Activated CD8-positive, alpha-beta T cell treated with anti-CD3 and anti-CD28 coated beads, Interleukin-2, amount 10 ng/mL, durations not matched to agents 7 days and 5 days (primary cell): ENCODE results near the gene C1QL2. TPM values are rescaled to one million over a fixed set of nuclear protein-coding genes. Genes with fewer than 3 reads are reported as not detected.

ENCODE experiments used
- ATAC-seq: fragments of 150-1000 bp; cut with Tn5 transposase; one replicate; pipeline ENCODE4 v1.10.0; 2021; ENCODE audit warnings: moderate library complexity
- CTCF ChIA-PET: fragments of 350-600 bp; sonication (Branson Sonifier 250); formaldehyde crosslinking; loops from one replicate; lab custom pipeline; 2021; ENCODE audit warnings: antibody characterized with exemption; lab: Charles Lee
- POLR2A ChIA-PET: fragments of 350-600 bp; sonication (Branson Sonifier 250); formaldehyde crosslinking; loops from one replicate; lab custom pipeline; 2021; ENCODE audit warnings: antibody characterized with exemption; lab: Charles Lee
- DNase-seq: peaks from one replicate; pipeline ENCODE4 v3.0.0-alpha.2; 2020
- H3K27ac Mint-ChIP-seq: one replicate; pipeline ENCODE4 v1.8.0; 2021; ENCODE audit warnings: mild to moderate bottlenecking, mixed read lengths
- H3K27me3 Mint-ChIP-seq: one replicate; pipeline ENCODE4 v1.8.0; 2021; ENCODE audit warnings: low read depth, mixed read lengths
- H3K36me3 Mint-ChIP-seq: one replicate; pipeline ENCODE4 v1.8.0; 2021; ENCODE audit warnings: low read depth, mixed read lengths
- H3K4me1 Mint-ChIP-seq: one replicate; pipeline ENCODE4 v1.8.0; 2021; ENCODE audit warnings: low read depth, mixed read lengths
- H3K4me3 Mint-ChIP-seq: one replicate; pipeline ENCODE4 v1.8.0; 2021; ENCODE audit warnings: mild to moderate bottlenecking, mixed read lengths
- H3K9me3 Mint-ChIP-seq: one replicate; pipeline ENCODE4 v1.8.0; 2022; ENCODE audit warnings: mixed read lengths; ENCODE audit not compliant: insufficient read depth
- total RNA-seq, 2 experiments: library from RNA; stranded (reverse); gene quantifications; one replicate each; pipeline ENCODE4 v1.2.3, GENCODE V29; 2021

C1QL2 gene
- total RNA-seq, 2 experiments from 2014 or later = not detected

- CTCF ChIA-PET = no interaction called here
- no peak overlapping the region for H3K27ac Mint-ChIP-seq
- DNase-seq (no peak), ATAC-seq (no peak)
- POLR2A ChIA-PET = no interaction called here
- H3K4me1 Mint-ChIP-seq = no peaks in the 10 kb centered on the region
- H3K36me3 Mint-ChIP-seq = no peaks in the 10 kb centered on the region
- no peak overlapping the region for H3K4me3 Mint-ChIP-seq
- H3K27me3 Mint-ChIP-seq = no peaks in the 10 kb centered on the region
- no peaks in the 10 kb centered on the region for H3K9me3 Mint-ChIP-seq
Observed at GRCh38 chr2:119177171-119177837, 18.8 kb upstream of the C1QL2 start.

- H3K27me3 Mint-ChIP-seq = no peaks in the 10 kb centered on the region
- DNase-seq = no peak
- H3K4me1 Mint-ChIP-seq = no peaks in the 10 kb centered on the region
- H3K27ac Mint-ChIP-seq = no peak overlapping the region
- ATAC-seq = no peak
- no peaks in the 10 kb centered on the region for H3K36me3 Mint-ChIP-seq
- no peak overlapping the region for H3K4me3 Mint-ChIP-seq
- H3K9me3 Mint-ChIP-seq = no peaks in the 10 kb centered on the region
- CTCF ChIA-PET = interaction anchor here (1.4 to 4.7 kb wide), 2 partner anchors 10 to 293 kb away, joined by 7 to 46 read pairs; no protein-coding TSS in a partner anchor
- POLR2A ChIA-PET = no interaction called here
Observed at GRCh38 chr2:119175517-119175916, 17.0 kb upstream of the C1QL2 start.

- DNase-seq (no peak), ATAC-seq (no peak)
- Mint-ChIP-seq H3K27ac (no peak overlapping the region), H3K4me3 (no peak overlapping the region), H3K4me1 (no peaks in the 10 kb centered on the region), H3K27me3 (no peaks in the 10 kb centered on the region), H3K36me3 (no peaks in the 10 kb centered on the region), H3K9me3 (no peaks in the 10 kb centered on the region)
- ChIA-PET POLR2A (no interaction called here), CTCF (interaction anchor here (1.4 to 4.7 kb wide), 2 partner anchors 10 to 292 kb away, joined by 7 to 46 read pairs; no protein-coding TSS in a partner anchor)
Observed at GRCh38 chr2:119174993-119175347, 16.4 kb upstream of the C1QL2 start.

- no peaks in the 10 kb centered on the region for H3K36me3 Mint-ChIP-seq
Observed at GRCh38 chr2:119174216-119174992, 15.9 kb upstream of the C1QL2 start.

GRCh38 chr2:119173556-119174060 is 15.1 kb upstream of the C1QL2 start:
- H3K36me3 Mint-ChIP-seq = no peaks in the 10 kb centered on the region
- H3K27me3 Mint-ChIP-seq = no peaks in the 10 kb centered on the region
- no peaks in the 10 kb centered on the region for H3K9me3 Mint-ChIP-seq
- DNase-seq (no peak), ATAC-seq (no peak)
- H3K27ac Mint-ChIP-seq = no peak overlapping the region
- ChIA-PET CTCF (interaction anchor here (1.1 to 4.7 kb wide), 2 partner anchors 12 to 291 kb away, joined by 3 to 46 read pairs; no protein-coding TSS in a partner anchor), POLR2A (no interaction called here)
- H3K4me1 Mint-ChIP-seq = no peaks in the 10 kb centered on the region
- no peak overlapping the region for H3K4me3 Mint-ChIP-seq

More at GRCh38 chr2:119174216-119174992, 15.9 kb upstream of the C1QL2 start:
- POLR2A ChIA-PET = no interaction called here
- Mint-ChIP-seq H3K27me3 (no peaks in the 10 kb centered on the region), H3K9me3 (no peaks in the 10 kb centered on the region), H3K27ac (no peak overlapping the region), H3K4me3 (no peak overlapping the region), H3K4me1 (no peaks in the 10 kb centered on the region)
- peak; percentile 63 for DNase-seq
- peak; percentile 68 for ATAC-seq
- CTCF ChIA-PET = interaction anchor here (1.4 to 4.7 kb wide), 2 partner anchors 11 to 292 kb away, joined by 7 to 46 read pairs; no protein-coding TSS in a partner anchor

GRCh38 chr2:119170504-119170903 is 12.0 kb upstream of the C1QL2 start:
- no peaks in the 10 kb centered on the region for H3K4me1 Mint-ChIP-seq
- no peak for DNase-seq
- H3K27ac Mint-ChIP-seq = no peak overlapping the region
- POLR2A ChIA-PET = no interaction called here
- H3K4me3 Mint-ChIP-seq = no peak overlapping the region
- H3K9me3 Mint-ChIP-seq = no peaks in the 10 kb centered on the region
- H3K27me3 Mint-ChIP-seq = no peaks in the 10 kb centered on the region
- CTCF ChIA-PET = no interaction called here
- no peaks in the 10 kb centered on the region for H3K36me3 Mint-ChIP-seq
- no peak for ATAC-seq

GRCh38 chr2:119169717-119170116 is 11.2 kb upstream of the C1QL2 start:
- no peak for ATAC-seq
- no peaks in the 10 kb centered on the region for H3K36me3 Mint-ChIP-seq
- H3K27me3 Mint-ChIP-seq = no peaks in the 10 kb centered on the region
- CTCF ChIA-PET = no interaction called here
- H3K4me1 Mint-ChIP-seq = no peaks in the 10 kb centered on the region
- no peaks in the 10 kb centered on the region for H3K9me3 Mint-ChIP-seq
- no peak overlapping the region for H3K4me3 Mint-ChIP-seq
- DNase-seq = no peak
- POLR2A ChIA-PET = no interaction called here
- no peak overlapping the region for H3K27ac Mint-ChIP-seq

- ATAC-seq (no peak), DNase-seq (no peak)
- no peak overlapping the region for H3K27ac Mint-ChIP-seq
- peaks cover 56% of the 10 kb centered on the region for H3K27me3 Mint-ChIP-seq
- ChIA-PET CTCF (no interaction called here), POLR2A (no interaction called here)
- no peaks in the 10 kb centered on the region for H3K4me1 Mint-ChIP-seq
- no peaks in the 10 kb centered on the region for H3K9me3 Mint-ChIP-seq
- no peak overlapping the region for H3K4me3 Mint-ChIP-seq
- H3K36me3 Mint-ChIP-seq = no peaks in the 10 kb centered on the region
Observed at GRCh38 chr2:119160361-119160990, 1.9 kb upstream of the C1QL2 start.

- no peaks in the 10 kb centered on the region for H3K36me3 Mint-ChIP-seq
- ATAC-seq (no peak), DNase-seq (no peak)
- ChIA-PET POLR2A (no interaction called here), CTCF (no interaction called here)
- no peaks in the 10 kb centered on the region for H3K4me1 Mint-ChIP-seq
- peaks cover 68% of the 10 kb centered on the region for H3K27me3 Mint-ChIP-seq
- no peaks in the 10 kb centered on the region for H3K9me3 Mint-ChIP-seq
- no peak overlapping the region for H3K4me3 Mint-ChIP-seq
- no peak overlapping the region for H3K27ac Mint-ChIP-seq
Observed at GRCh38 chr2:119157850-119158511, 570 bp downstream of the C1QL2 start.

- no peak overlapping the region for H3K4me3 Mint-ChIP-seq
- no peaks in the 10 kb centered on the region for H3K36me3 Mint-ChIP-seq
Observed at GRCh38 chr2:119156891-119157773, 1.4 kb downstream of the C1QL2 start.

More at GRCh38 chr2:119156891-119157773, 1.4 kb downstream of the C1QL2 start:
- peaks cover 64% of the 10 kb centered on the region for H3K27me3 Mint-ChIP-seq
- no peaks in the 10 kb centered on the region for H3K4me1 Mint-ChIP-seq
- no peaks in the 10 kb centered on the region for H3K9me3 Mint-ChIP-seq
- H3K27ac Mint-ChIP-seq = no peak overlapping the region
- ChIA-PET POLR2A (no interaction called here), CTCF (no interaction called here)
- DNase-seq (no peak), ATAC-seq (no peak)
